ENCODE results near the gene UBAC2. TPM values are rescaled to one million over a fixed set of nuclear protein-coding genes. Genes with fewer than 3 reads are reported as not detected.

UBAC2 gene
- total RNA-seq, 2 experiments from 2014 or later: 26.8 to 28.5 TPM

DNA sequence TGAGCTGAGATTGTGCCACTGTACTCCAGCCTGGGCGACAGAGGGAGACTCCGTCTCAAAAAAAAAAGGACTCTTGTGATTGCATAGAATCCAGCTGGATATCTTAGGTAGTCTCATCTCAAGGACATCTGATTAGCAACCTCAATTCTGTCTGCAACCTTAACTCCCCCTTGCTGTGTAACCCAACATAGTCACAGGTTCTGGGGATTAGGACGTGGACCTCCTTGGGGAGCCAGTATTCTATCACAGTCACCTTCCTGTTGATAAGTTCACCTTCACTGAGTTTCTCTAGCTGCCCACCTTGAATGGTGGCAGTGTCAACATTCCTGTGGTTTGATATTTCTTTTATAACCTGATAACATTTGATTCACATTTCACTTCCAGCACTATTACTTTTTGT, 30.3 kb downstream of the UBAC2 start:
- CTCF ChIA-PET (ENCODE audit: unreplicated experiment): no interaction called here
- BruUV-seq (replicated peaks): no TSS peak
- Histone ChIP-seq H3K4me3 (ENCODE audit: low read depth, low read length, poor library complexity, severe bottlenecking) (peak overlapping the region; percentile 47), H3K79me2 (ENCODE audit: insufficient read depth, low read depth, low read length) (peaks cover 84% of the 10 kb centered on the region), H3K4me2 (ENCODE audit: low read length) (peak overlapping the region; percentile 70), H3K9me3 (ENCODE audit: low read length) (no peaks in the 10 kb centered on the region), H4K20me1 (ENCODE audit: insufficient read depth, low read length) (no peaks in the 10 kb centered on the region), H3K27ac (ENCODE audit: low read depth, low read length, poor library complexity, severe bottlenecking) (peak overlapping the region; percentile 97), H3K36me3 (ENCODE audit: insufficient read depth, low read length) (0 out of 2 replicates have a peak, but pooled peaks cover 6% of the 10 kb centered on the region), H3K4me1 (ENCODE audit: insufficient read depth, low read length, poor library complexity, severe bottlenecking) (peaks cover 84% of the 10 kb centered on the region), H3K9me2 (ENCODE audit: insufficient read depth, low read length) (no peaks in the 10 kb centered on the region), H2AFZ (ENCODE audit: low read length) (no peak overlapping the region)
- POLR2A ChIA-PET: interaction anchor here (0.7 to 4.5 kb wide), 5 partner anchors 17 to 287 kb away, joined by 4 to 51 read pairs (median 9); partner anchors contain the start of genes GPR18 and UBAC2
- TF ChIP-seq, protein P1, sequence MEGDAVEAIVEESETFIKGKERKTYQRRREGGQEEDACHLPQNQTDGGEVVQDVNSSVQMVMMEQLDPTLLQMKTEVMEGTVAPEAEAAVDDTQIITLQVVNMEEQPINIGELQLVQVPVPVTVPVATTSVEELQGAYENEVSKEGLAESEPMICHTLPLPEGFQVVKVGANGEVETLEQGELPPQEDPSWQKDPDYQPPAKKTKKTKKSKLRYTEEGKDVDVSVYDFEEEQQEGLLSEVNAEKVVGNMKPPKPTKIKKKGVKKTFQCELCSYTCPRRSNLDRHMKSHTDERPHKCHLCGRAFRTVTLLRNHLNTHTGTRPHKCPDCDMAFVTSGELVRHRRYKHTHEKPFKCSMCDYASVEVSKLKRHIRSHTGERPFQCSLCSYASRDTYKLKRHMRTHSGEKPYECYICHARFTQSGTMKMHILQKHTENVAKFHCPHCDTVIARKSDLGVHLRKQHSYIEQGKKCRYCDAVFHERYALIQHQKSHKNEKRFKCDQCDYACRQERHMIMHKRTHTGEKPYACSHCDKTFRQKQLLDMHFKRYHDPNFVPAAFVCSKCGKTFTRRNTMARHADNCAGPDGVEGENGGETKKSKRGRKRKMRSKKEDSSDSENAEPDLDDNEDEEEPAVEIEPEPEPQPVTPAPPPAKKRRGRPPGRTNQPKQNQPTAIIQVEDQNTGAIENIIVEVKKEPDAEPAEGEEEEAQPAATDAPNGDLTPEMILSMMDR (conservative IDR thresholded peaks at IDR 0.05; ENCODE audit: low read length): no peak
- TF ChIP-seq EZH2phosphoT487 (IDR thresholded peaks at IDR 0.05; ENCODE audit: borderline replicate concordance, low read depth, low read length): no peak
- DNase-seq (ENCODE audit: low spot score): no peak
- intact Hi-C loops (cut with micrococcal nuclease; ENCODE audit: unreplicated experiment): no loop called here

DNA sequence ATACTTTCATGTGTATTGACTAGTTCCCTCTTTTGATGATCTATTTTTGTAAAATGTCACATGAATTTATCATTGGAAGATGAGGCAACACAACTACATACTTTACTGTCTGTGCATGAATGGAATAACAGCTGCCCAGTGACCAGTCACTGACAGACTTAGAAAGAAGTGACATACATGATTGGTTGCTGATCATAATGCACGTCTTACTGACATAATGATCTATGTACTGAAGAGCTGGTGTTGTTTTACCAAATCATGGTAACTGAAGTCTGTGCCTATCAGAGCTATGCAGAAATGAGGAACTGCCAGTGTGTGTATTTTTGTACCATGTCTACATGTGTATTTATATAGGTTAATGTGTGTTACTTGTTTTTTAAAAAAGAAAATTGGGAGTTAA, 31.1 kb downstream of the UBAC2 start:
- no peak for TF ChIP-seq EZH2phosphoT487 (IDR thresholded peaks at IDR 0.05; ENCODE audit: borderline replicate concordance, low read depth, low read length)
- TF ChIP-seq, protein P1 (conservative IDR thresholded peaks at IDR 0.05; ENCODE audit: low read length): no peak
- H2AFZ ChIP-seq (ENCODE audit: low read length): no peak overlapping the region
- no peaks in the 10 kb centered on the region for H4K20me1 ChIP-seq (ENCODE audit: insufficient read depth, low read length)
- DNase-seq (ENCODE audit: low spot score): peak; percentile 65
- H3K79me2 ChIP-seq (ENCODE audit: insufficient read depth, low read depth, low read length): peaks cover 80% of the 10 kb centered on the region
- peaks cover 82% of the 10 kb centered on the region for H3K4me1 ChIP-seq (ENCODE audit: insufficient read depth, low read length, poor library complexity, severe bottlenecking)
- POLR2A ChIA-PET: interaction anchor here (0.5 to 4.5 kb wide), 9 partner anchors 10 to 196 kb away, joined by 3 to 51 read pairs (median 4); partner anchors contain the start of genes GPR18 and UBAC2
- BruUV-seq (replicated peaks): no TSS peak
- intact Hi-C loops (cut with micrococcal nuclease; ENCODE audit: unreplicated experiment): no loop called here
- H3K27ac ChIP-seq (ENCODE audit: low read depth, low read length, poor library complexity, severe bottlenecking): peak overlapping the region; percentile 97
- H3K36me3 ChIP-seq (ENCODE audit: insufficient read depth, low read length): 0 out of 2 replicates have a peak, but pooled peaks cover under 1% of the 10 kb centered on the region
- H3K4me3 ChIP-seq (ENCODE audit: low read depth, low read length, poor library complexity, severe bottlenecking): peak overlapping the region; percentile 47
- no peaks in the 10 kb centered on the region for H3K9me2 ChIP-seq (ENCODE audit: insufficient read depth, low read length)
- CTCF ChIA-PET (ENCODE audit: unreplicated experiment): interaction anchor here (1.1 kb wide), 1 partner anchor 102 kb away, joined by 3 read pairs; no protein-coding TSS in a partner anchor
- H3K4me2 ChIP-seq (ENCODE audit: low read length): peak overlapping the region; percentile 70
- no peaks in the 10 kb centered on the region for H3K9me3 ChIP-seq (ENCODE audit: low read length)

DNA sequence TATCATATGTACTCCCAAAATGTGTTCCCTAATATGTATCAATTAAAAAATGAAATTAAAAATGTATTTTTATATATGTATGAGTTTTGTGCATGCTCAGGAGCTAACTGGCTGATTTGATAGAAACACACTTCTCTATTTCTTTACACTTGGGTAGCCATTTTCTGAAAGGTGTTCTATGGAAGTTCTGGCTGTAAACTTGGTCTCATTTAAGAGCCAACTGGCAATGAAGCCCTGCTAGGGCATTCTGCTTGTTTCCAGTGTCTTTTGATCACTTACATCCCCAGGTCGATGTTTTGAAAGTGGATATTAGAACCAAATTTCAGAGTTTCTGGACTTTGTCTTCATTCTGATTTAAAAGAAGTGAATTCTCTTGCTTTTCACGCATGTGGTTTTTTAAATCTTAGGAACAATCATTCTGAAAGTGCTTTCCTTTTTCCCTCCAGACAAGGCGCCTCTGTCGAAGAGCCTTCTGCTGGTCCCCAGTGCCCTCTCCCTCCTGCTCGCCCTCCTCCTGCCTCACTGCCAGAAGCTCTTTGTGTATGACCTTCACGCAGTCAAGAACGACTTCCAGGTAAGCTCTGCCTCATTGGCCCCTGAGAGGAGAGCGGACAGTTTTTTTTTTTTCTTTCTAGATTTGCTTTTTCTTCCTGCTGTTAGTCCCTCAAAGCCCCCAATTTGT, 37.5 kb downstream of the UBAC2 start:
- no peak for TF ChIP-seq EZH2phosphoT487 (IDR thresholded peaks at IDR 0.05; ENCODE audit: borderline replicate concordance, low read depth, low read length)
- TF ChIP-seq, protein P1 (conservative IDR thresholded peaks at IDR 0.05; ENCODE audit: low read length): no peak
- Histone ChIP-seq H3K9me3 (ENCODE audit: low read length) (no peaks in the 10 kb centered on the region), H3K4me1 (ENCODE audit: insufficient read depth, low read length, poor library complexity, severe bottlenecking) (peaks cover 36% of the 10 kb centered on the region), H3K9me2 (ENCODE audit: insufficient read depth, low read length) (no peaks in the 10 kb centered on the region), H3K4me2 (ENCODE audit: low read length) (peak overlapping the region; percentile 65), H2AFZ (ENCODE audit: low read length) (no peak overlapping the region), H3K36me3 (ENCODE audit: insufficient read depth, low read length) (peaks cover 29% of the 10 kb centered on the region), H3K79me2 (ENCODE audit: insufficient read depth, low read depth, low read length) (peaks cover 28% of the 10 kb centered on the region; the same call in 1 of the 2 replicates), H3K27ac (ENCODE audit: low read depth, low read length, poor library complexity, severe bottlenecking) (peak overlapping the region; percentile 46), H4K20me1 (ENCODE audit: insufficient read depth, low read length) (no peaks in the 10 kb centered on the region), H3K4me3 (ENCODE audit: low read depth, low read length, poor library complexity, severe bottlenecking) (peak overlapping the region; percentile 34)
- no TSS peak for BruUV-seq (replicated peaks)
- intact Hi-C loops (cut with micrococcal nuclease; ENCODE audit: unreplicated experiment): loop anchor here (2.0 kb wide), 1 partner anchor 17 kb away; no protein-coding TSS in a partner anchor
- ChIA-PET POLR2A (interaction anchor here (0.6 to 1.3 kb wide), 3 partner anchors 19 to 40 kb away, joined by 3 to 4 read pairs (median 3); no protein-coding TSS in a partner anchor), CTCF (ENCODE audit: unreplicated experiment) (no interaction called here)
- no peak for DNase-seq (ENCODE audit: low spot score)

Measured in OCI-LY7 (cell line).